ENCODE results near the gene WDR86. TPM values are rescaled to one million over a fixed set of nuclear protein-coding genes. Genes with fewer than 3 reads are reported as not detected.

The WDR86 gene
- polyA plus RNA-seq, 10 donors: 1.7 to 7.5 (median 4.6) TPM

Other genes with a start within 250 kb of the WDR86 start
- gene GBX1, start 242.3 kb downstream of the WDR86 start, polyA plus RNA-seq (ENCODE audit: insufficient read length in 10 of 10): 1 to 10 TPM in 6 of 10 donors, under 1 TPM in 4; 0.66 to 3.3 (median 1.3) TPM
- gene ASB10, start 222.8 kb downstream of the WDR86 start, polyA plus RNA-seq (ENCODE audit: insufficient read length in 10 of 10): 1 to 10 TPM; 1.0 to 4.5 (median 3.0) TPM
- gene H2BK1, start 199.6 kb downstream of the WDR86 start, polyA plus RNA-seq (ENCODE audit: insufficient read length in 10 of 10): not detected
- gene ABCF2, start 182.8 kb downstream of the WDR86 start, polyA plus RNA-seq (ENCODE audit: insufficient read length in 10 of 10): 10 to 100 TPM; 13.2 to 23.8 (median 18.1) TPM
- gene CHPF2, start 177.6 kb downstream of the WDR86 start, polyA plus RNA-seq (ENCODE audit: insufficient read length in 10 of 10): 10 to 100 TPM; 16.6 to 29.8 (median 22.4) TPM
- gene SMARCD3, start 161.3 kb downstream of the WDR86 start, polyA plus RNA-seq (ENCODE audit: insufficient read length in 10 of 10): 100 to 1,000 TPM in 9 of 10 donors, 10 to 100 TPM in 1; 96.8 to 165 (median 135) TPM
- 10 to 100 TPM; 31.2 to 40.8 (median 35.3) TPM for gene NUB1, start 68.2 kb downstream of the WDR86 start, polyA plus RNA-seq (ENCODE audit: insufficient read length in 10 of 10)
- gene CRYGN, start 30.1 kb upstream of the WDR86 start, polyA plus RNA-seq (ENCODE audit: insufficient read length in 10 of 10): under 1 TPM in 7 of 10 donors, not detected in 3; 0.09 to 0.41 (median 0.30) TPM
- gene RHEB, start 109.9 kb upstream of the WDR86 start, polyA plus RNA-seq (ENCODE audit: insufficient read length in 10 of 10): 100 to 1,000 TPM in 1 of 10 donors, 10 to 100 TPM in 9; 77.1 to 108 (median 86.1) TPM

All from muscle of back (tissue), 10 donors.